Mesothelial cell of epicardium (in vitro differentiated cells): ENCODE data around the gene BARHL1. TPM values are rescaled to one million over a fixed set of nuclear protein-coding genes. Genes with fewer than 3 reads are reported as not detected.

Experiments
- DNase-seq, 2 experiments: peaks; one replicate each; pipeline ENCODE4 v3.0.0; 2021; ENCODE audit warnings: low spot score in 2 of 2; ENCODE audit not compliant: unreplicated experiment in 2 of 2
- H3K27ac Mint-ChIP-seq: 2 replicates; pipeline ENCODE4 v1.8.0; 2021; ENCODE audit warnings: mixed read lengths
- H3K27me3 Mint-ChIP-seq: 2 replicates; pipeline ENCODE4 v1.8.0; 2021; ENCODE audit warnings: low read depth, mixed read lengths
- H3K36me3 Mint-ChIP-seq: 2 replicates; pipeline ENCODE4 v1.8.0; 2021; ENCODE audit warnings: mixed read lengths
- H3K4me1 Mint-ChIP-seq: 2 replicates; pipeline ENCODE4 v1.8.0; 2021; ENCODE audit warnings: mixed read lengths
- H3K4me3 Mint-ChIP-seq: 2 replicates; pipeline ENCODE4 v1.8.0; 2021; ENCODE audit warnings: mild to moderate bottlenecking, moderate library complexity, mixed read lengths
- H3K9me3 Mint-ChIP-seq: 2 replicates; pipeline ENCODE4 v1.8.0; 2021; ENCODE audit warnings: mixed read lengths
- CTCF ChIP-seq: fragments of 200-600 bp; sonication (generic); IDR thresholded peaks from one replicate; pipeline ENCODE4 v1.5.0; 2021; ENCODE audit warnings: antibody characterized with exemption; ENCODE audit not compliant: unreplicated experiment
- total RNA-seq: library from RNA; stranded (reverse); gene quantifications from 3 replicates; pipeline ENCODE4 v1.2.1, GENCODE V29; 2021

The BARHL1 gene
- total RNA-seq, 1 donor from 2014 or later, result 0.18 TPM

GRCh38 chr9:132592451-132592850, 10.0 kb downstream of the BARHL1 start:
- DNase-seq, result no peak
- H3K9me3 Mint-ChIP-seq, result no peaks in the 10 kb centered on the region
- H3K27me3 Mint-ChIP-seq, result peaks cover 57% of the 10 kb centered on the region
- H3K4me3 Mint-ChIP-seq, result no peak overlapping the region
- TF ChIP-seq CTCF, result no peak
- no peak overlapping the region for H3K27ac Mint-ChIP-seq
- peaks cover 26% of the 10 kb centered on the region for H3K36me3 Mint-ChIP-seq
- H3K4me1 Mint-ChIP-seq, result peaks cover 2% of the 10 kb centered on the region

- no peak overlapping the region for H3K27ac Mint-ChIP-seq
- H3K36me3 Mint-ChIP-seq, result peaks cover 26% of the 10 kb centered on the region
- peaks cover 2% of the 10 kb centered on the region for H3K4me1 Mint-ChIP-seq
- no peak for TF ChIP-seq CTCF
- no peak overlapping the region for H3K4me3 Mint-ChIP-seq
- H3K27me3 Mint-ChIP-seq, result peaks cover 39% of the 10 kb centered on the region
- no peak for DNase-seq
- H3K9me3 Mint-ChIP-seq, result no peaks in the 10 kb centered on the region
Measured at GRCh38 chr9:132594412-132594811, 12.0 kb downstream of the BARHL1 start.

GRCh38 chr9:132595319-132595718, 12.9 kb downstream of the BARHL1 start:
- Mint-ChIP-seq H3K27ac (no peak overlapping the region), H3K4me1 (no peaks in the 10 kb centered on the region), H3K9me3 (no peaks in the 10 kb centered on the region), H3K27me3 (peaks cover 32% of the 10 kb centered on the region), H3K36me3 (peaks cover 32% of the 10 kb centered on the region), H3K4me3 (no peak overlapping the region)
- DNase-seq, result no peak
- TF ChIP-seq CTCF, result no peak

GRCh38 chr9:132596200-132596599, 13.8 kb downstream of the BARHL1 start:
- no peak for TF ChIP-seq CTCF
- H3K36me3 Mint-ChIP-seq, result peaks cover 33% of the 10 kb centered on the region
- no peak for DNase-seq
- no peak overlapping the region for H3K4me3 Mint-ChIP-seq
- H3K27ac Mint-ChIP-seq, result no peak overlapping the region
- H3K4me1 Mint-ChIP-seq, result no peaks in the 10 kb centered on the region
- no peaks in the 10 kb centered on the region for H3K9me3 Mint-ChIP-seq
- peaks cover 26% of the 10 kb centered on the region for H3K27me3 Mint-ChIP-seq

- H3K36me3 Mint-ChIP-seq, result peaks cover 33% of the 10 kb centered on the region
Measured at GRCh38 chr9:132597073-132597775, 14.8 kb downstream of the BARHL1 start.

More at GRCh38 chr9:132597073-132597775, 14.8 kb downstream of the BARHL1 start:
- Mint-ChIP-seq H3K27me3 (peaks cover 16% of the 10 kb centered on the region), H3K4me1 (no peaks in the 10 kb centered on the region), H3K27ac (no peak overlapping the region), H3K4me3 (no peak overlapping the region), H3K9me3 (no peaks in the 10 kb centered on the region)
- TF ChIP-seq CTCF, result no peak
- DNase-seq, result no peak
